HL-60/S4 treated with phorbol 12-myristate 13-acetate at 8.2 ng/mL for 4 days and 3 days (cell line): ENCODE results near the gene SPATA6L.

Source experiments
- in situ Hi-C: fragments of 300-500 bp; cut with MboI; formaldehyde crosslinking; loops from 2 replicates; pipeline ENCODE4 v1.15.0; 2022; ENCODE audit warnings: low sequenced_read_pairs

Gene SPATA6L, protein sequence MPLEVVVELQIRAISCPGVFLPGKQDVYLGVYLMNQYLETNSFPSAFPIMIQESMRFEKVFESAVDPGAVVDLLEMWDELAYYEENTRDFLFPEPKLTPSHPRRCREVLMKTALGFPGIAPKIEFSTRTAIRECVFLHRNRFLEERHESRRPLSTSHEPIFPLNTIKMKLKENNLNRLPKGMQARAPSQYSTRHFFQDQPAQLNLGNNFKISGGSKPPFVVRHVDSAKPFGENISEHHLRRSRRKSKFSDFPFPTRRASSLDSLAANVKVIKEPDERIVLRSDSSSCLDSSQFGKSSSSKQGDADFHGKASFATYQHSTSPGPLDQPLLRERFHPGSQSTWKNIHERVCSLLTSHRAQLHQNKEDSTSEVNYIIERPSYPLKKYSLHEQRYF

DNA sequence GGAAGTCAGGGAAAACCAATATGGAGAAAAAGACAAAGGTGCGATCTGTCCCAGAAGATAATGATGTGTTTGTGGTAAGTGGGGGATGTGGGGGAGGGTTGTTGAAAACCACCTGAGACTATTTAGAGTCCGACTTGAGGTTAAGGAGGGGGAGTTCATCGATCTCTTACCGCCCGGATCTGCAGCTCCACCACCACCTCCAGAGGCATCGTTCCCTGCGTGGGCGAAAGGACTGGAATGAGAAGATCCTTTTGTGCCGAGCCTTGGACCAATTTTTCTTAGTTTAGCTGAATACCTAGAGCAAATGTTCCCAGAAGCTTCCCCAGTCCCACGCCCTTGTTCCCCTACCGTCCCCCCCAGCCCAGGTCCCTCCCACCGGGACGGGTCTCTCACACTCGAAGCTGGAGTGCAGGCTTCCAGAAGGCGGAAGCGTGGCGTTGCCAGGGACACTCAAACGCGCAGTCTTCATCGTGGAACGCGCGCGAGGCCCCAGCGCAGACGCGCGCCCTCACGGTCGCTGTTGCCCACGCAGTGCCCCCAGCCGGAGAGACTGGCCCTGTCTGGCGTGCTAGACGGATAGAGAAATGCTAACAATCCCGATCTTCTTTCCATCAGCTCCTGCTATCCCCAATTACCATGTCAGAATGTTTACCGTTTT lies at the start of gene SPATA6L:
SPATA6L (minus strand) TSS at position 439 of the 658 bp plus-strand sequence; CDS start at position 209, 230 bp downstream.
- in situ Hi-C loops, result no loop called here

DNA sequence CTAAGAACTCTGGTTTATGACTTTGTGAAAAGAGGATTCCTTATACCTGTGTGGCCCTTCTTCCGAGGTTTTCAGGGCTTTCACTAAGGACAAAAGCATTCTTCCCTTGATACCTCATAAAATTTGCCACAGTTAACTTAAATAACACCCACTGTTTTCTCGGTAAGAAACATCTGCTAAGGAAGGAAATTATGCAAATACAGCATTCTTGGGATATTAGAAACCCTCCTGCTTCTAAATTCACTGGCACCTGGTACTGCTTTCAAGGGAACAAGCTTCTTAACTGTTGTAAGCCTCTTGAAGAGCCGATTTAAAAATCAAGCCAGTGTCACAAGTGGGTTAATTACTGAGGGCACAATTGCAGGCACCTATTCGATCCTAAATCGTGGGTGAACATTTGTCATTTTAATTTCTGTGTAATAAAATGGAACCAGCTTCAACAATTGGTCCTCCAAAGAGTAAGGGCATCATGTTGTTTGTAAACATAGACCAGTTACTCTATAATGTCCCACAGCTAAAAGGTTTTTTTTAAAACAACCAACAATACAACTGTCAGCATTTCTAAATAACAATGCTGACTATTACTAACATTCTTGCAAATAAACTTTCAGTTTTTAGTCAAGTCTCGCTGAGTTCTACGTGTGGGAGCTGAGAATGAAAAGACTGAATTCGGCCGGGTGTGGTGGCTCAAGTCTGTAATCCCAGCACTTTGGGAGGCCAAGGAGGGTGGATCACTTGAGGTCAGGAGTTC lies 48.2 kb upstream of the SPATA6L start:
- in situ Hi-C loops, result no loop called here

DNA sequence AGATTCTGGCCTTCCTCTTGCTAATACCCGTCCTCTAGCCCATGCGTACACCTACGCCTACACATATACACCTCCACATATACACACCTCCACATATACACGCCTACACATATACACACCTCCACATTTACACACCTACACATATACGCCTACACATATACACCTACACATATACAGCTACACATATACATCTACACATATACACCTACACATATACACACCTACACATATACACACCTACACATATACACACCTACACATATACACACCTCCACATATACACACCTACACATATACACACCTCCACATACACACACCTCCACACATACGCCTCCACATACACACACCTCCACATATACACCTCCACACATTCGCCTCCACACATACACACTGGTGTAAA lies 47.6 kb upstream of the SPATA6L start:
- in situ Hi-C loops, result no loop called here

DNA sequence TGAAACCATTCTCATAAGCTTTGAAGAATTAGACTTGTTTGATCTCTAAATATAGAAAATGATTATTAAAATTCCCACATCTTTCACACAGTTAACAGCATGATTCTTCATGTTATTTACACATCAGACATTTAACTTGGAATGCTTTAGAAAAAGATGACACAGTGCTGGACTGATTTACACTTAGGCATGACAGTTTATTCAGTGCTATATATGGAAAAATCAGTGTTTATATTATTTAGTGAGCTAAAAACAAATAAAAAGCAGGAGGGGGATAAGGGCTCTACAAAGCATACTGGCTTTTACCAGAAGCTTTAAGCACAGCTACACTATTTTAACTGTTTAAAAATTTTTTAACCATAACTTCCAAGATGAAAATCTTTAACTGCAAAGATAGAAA lies 43.1 kb upstream of the SPATA6L start:
- in situ Hi-C loops, result no loop called here

DNA sequence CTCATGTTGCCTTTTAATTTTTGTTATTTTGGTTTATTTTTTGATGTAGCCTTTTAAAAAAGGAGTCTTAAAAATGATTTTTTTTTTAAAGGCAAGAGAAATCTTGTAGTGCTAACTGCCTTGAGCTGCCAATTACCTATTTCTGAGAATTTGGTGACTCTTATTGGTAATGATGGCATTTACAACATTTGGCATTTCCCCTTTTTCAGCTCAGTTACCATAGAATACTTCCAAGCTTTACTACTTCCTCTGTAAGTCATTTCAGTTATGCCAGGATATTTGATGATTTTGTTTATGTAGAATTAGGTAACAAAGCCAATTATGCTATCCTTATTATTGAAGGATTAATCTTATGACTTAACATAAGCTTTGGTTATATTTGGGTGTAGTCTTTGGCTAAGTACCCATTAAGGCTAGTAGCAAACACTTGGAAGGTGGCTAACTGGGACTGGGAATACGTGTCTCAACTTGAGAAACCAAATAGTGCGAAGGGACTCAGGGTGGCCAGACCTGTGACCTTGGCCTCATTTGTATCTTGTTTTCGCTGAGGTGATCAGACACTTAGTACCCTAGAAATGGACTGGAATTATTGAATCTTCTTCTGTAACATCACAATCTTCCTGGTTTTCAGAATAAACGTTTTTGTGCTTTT lies 40.8 kb upstream of the SPATA6L start:
- in situ Hi-C loops, result no loop called here

DNA sequence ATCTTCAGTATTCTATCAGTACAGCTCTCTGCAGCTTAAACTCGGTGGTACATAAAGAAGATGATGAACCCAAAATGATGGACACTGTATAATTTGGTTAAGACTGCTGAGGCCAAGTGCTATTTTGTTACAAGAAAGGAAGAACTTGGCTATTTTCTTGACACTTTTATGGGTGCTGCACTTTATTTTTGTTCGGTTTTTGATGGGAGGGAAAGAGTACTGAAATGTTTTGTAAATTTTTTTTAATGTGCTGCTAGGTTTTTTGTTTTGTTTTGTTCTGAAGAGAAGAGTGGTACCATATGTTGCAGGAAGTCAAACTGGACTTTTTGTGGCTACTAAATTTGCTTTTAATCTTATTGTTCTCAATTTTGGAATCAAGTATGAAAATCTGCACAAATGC lies 39.7 kb upstream of the SPATA6L start:
- in situ Hi-C loops, result no loop called here

DNA sequence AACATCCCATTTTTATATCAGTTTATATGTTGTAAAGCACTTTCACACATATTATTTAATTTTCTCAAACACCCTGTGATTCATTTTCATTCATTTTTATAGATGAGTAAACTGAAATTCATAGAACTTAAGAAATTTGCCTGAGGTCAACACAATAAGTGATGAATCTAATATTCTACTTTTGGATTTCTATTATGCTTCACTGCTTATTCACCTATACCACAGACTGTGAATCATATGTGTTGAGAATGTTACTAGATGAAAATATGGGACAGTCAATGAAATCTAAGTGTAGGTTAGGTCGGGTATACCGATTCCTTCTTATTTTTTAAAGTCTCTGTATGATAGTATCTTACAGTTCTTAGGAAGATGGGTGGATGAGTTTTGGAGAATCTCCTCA lies 37.8 kb upstream of the SPATA6L start:
- in situ Hi-C loops, result no loop called here

DNA sequence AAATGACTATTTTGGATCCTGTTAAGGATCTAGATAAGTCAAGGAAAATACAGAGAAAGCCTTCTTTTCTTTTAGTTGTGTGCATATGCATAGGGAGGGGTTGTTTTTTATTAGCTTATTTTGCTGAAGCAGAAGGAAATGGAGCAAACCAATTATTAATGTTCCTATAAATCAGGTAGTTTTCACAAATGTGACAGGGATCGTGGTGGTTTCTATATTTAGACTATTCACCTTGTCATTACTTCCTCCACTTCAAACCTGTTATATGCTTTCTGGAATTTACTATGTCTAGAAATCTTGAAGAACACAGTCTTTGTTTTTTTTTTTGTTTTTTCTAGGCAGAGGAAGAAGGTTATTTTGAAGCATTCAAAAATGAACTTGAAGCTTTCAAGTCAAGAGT lies 35.2 kb upstream of the SPATA6L start:
- in situ Hi-C loops, result no loop called here

DNA sequence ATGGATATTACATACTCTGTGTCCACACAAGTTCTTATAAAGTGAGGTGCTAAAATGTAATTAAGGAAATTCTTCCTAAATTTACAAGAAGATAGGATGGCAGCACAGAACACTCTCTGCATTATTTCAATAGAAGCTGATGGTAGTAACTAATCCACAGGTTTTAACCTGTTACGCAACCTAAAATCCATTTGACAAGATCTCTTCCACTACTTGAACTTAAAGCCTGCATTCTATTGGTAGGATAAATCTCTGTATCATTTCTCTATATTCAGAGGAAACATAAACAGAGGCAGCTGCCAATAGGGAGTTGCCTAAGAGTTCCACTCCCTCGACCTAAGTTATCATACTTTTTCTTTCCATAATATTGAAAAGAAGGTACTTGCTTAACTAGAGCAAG lies 34.7 kb upstream of the SPATA6L start:
- in situ Hi-C loops, result no loop called here

DNA sequence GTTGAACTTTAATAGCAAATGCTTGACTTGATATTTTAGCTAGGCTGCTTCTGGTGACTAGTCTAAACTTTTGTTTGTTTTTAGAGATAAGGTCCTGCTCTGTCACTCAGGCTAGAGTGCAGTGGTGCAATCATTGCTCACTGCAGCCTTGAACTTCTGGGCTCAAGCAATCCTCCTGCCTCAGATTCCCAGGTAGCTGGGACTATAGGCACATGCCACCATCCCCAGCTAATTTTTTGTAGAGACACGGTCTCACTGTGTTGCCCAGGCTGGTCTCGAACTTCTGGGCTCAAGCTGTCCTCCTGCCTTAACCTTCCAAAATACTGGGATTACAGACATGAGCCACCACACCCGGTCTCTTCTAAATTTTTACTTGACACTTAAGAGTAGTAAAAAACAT lies 33.8 kb upstream of the SPATA6L start:
- in situ Hi-C loops, result no loop called here

- in situ Hi-C loops, result no loop called here
Measured at GRCh38 chr9:4691795-4692194, 25.5 kb upstream of the SPATA6L start.

DNA sequence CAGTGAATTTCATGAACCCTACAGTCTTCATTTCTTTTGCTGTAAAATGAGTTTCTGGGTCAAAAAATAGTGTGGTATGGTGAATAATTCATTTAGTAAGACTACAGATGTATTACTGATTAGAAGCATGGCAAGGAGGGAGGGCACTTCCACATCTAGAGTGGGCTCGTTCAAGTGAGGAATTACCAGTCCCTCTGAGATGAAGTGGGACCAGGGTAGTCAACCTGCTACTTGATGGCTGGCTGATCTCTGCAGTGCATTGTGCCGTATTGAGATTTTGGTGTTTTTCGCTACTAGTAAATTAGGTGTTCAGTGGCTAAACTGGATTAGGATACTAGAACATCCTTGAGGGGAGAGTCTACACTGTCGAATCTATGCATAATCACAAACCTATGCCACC lies 23.9 kb upstream of the SPATA6L start:
- in situ Hi-C loops, result no loop called here

GRCh38 chr9:4689687-4690104 lies 23.4 kb upstream of the SPATA6L start:
- in situ Hi-C loops, result no loop called here

- in situ Hi-C loops, result no loop called here
Measured at GRCh38 chr9:4689021-4689420, 22.7 kb upstream of the SPATA6L start.

GRCh38 chr9:4686584-4686983 lies 20.3 kb upstream of the SPATA6L start:
- in situ Hi-C loops, result no loop called here

- in situ Hi-C loops, result no loop called here
Measured at GRCh38 chr9:4686112-4686511, 19.8 kb upstream of the SPATA6L start.

DNA sequence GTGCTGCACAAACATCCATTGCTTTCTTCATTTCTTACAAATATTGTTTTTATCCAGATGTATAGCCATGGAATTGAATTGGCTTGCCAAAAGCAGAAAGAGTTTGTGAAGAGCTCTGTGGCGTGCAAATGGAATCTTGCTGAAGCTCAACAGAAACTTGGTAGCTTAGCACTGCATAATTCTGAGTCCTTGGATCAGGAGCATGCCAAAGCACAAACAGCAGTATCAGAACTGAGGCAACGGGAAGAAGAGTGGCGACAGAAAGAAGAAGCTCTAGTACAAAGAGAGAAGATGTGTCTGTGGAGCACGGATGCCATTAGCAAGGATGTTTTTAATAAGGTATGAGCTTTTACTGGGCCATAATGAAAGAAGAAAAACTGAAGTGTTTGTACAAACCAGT lies 18.5 kb upstream of the SPATA6L start:
- in situ Hi-C loops, result no loop called here

DNA sequence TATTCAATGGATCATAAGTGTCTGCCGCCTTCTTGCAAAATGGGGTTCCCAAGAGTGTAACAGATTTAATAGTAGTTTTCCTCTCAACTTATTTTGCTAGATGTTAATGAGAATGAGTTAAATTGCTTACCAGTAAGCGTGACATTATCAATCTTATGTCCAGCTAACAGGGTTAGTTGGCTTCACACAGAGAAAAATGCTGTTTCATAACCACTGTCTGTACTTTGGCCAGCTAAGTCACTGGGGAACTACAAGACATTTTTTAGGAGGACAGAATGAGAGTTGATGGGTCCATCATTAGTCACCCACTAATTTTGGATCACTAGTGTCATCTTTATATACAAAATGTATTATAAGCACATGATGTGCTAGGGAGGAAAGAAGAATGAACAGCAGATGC lies 14.5 kb upstream of the SPATA6L start:
- in situ Hi-C loops, result no loop called here

GRCh38 chr9:4680173-4680525 lies 13.9 kb upstream of the SPATA6L start:
- in situ Hi-C loops, result no loop called here

- in situ Hi-C loops, result no loop called here
Measured at GRCh38 chr9:4679268-4680172, 13.2 kb upstream of the SPATA6L start, which contains the start of gene CDC37L1. CDC37L1 (plus strand) TSS chr9:4679569; CDS start chr9:4679768, 199 bp downstream.
